LNCaP clone FGC (cell line): Measurements from ENCODE around the gene DYRK1A.

Experiments
- DNase-seq: peaks from one replicate; pipeline ENCODE4 v3.0.0-alpha.2; 2011; ENCODE audit warnings: low read depth
- H3K4me3 ChIP-seq: 2 replicates; pipeline ENCODE4 v1.5.1; 2011; ENCODE audit warnings: mild to moderate bottlenecking, low read depth, low read length, control low read depth
- CTCF ChIP-seq: IDR thresholded peaks from 2 replicates; pipeline ENCODE4 v1.5.1; 2012; ENCODE audit warnings: mild to moderate bottlenecking; ENCODE audit not compliant: control insufficient read depth, insufficient read depth; ENCODE audit errors: extremely low read depth

DYRK1A gene

GRCh38 chr21:37530901-37531351 is 164.4 kb downstream of the DYRK1A start:
- no peak for DNase-seq
- no peak overlapping the region for H3K4me3 ChIP-seq
- no peak for TF ChIP-seq CTCF

GRCh38 chr21:37531431-37531932 is 164.9 kb downstream of the DYRK1A start:
- H3K4me3 ChIP-seq = no peak overlapping the region
- no peak for TF ChIP-seq CTCF
- no peak for DNase-seq

- no peak for TF ChIP-seq CTCF
- H3K4me3 ChIP-seq = no peak overlapping the region
- no peak for DNase-seq
Observed at GRCh38 chr21:37532868-37533780, 166.6 kb downstream of the DYRK1A start.

- DNase-seq = no peak
- TF ChIP-seq CTCF = no peak
- no peak overlapping the region for H3K4me3 ChIP-seq
Observed at GRCh38 chr21:37534431-37534830, 167.9 kb downstream of the DYRK1A start.

GRCh38 chr21:37535130-37535529 is 168.6 kb downstream of the DYRK1A start:
- no peak for TF ChIP-seq CTCF
- no peak overlapping the region for H3K4me3 ChIP-seq
- no peak for DNase-seq

GRCh38 chr21:37535672-37536071 is 169.1 kb downstream of the DYRK1A start:
- no peak overlapping the region for H3K4me3 ChIP-seq
- TF ChIP-seq CTCF = no peak
- DNase-seq = no peak
